ENCODE results near the gene RNU6-1.

DNA sequence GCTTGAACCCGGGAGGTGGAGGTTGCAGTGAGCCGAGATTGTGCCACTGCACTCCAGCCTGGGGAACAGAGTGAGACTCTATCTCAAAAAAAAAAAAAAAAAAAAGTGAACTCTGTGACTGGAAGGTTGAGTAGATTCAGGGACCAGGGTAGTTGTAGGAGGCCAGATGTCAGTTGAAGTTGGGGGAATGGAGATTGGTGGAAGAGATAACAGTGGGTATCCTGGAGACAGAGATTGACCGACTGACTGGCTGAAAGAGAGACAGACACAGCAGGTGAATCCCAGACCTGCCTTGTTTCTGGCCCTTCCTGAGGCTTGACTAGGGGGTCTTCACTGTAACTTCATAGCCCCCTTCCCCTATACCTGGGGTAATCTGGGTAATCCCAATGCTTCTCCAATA lies 22.1 kb upstream of the RNU6-1 start:
- TF ChIP-seq EZH2 (IDR thresholded peaks at IDR 0.05; ENCODE audit: insufficient read depth, poor library complexity, severe bottlenecking) (no peak), EZH2phosphoT487 (IDR thresholded peaks at IDR 0.05; ENCODE audit: insufficient read depth, low read depth) (no peak)
